Measurements from ENCODE around the gene SBF1. TPM values are rescaled to one million over a fixed set of nuclear protein-coding genes. Genes with fewer than 3 reads are reported as not detected.

SBF1 gene
- total and polyA plus RNA-seq, 2 of the 13 experiments (the other 11 are each of a cell fraction or from before 2014, with no cell fraction given): 31.7 to 40.9 TPM

DNA sequence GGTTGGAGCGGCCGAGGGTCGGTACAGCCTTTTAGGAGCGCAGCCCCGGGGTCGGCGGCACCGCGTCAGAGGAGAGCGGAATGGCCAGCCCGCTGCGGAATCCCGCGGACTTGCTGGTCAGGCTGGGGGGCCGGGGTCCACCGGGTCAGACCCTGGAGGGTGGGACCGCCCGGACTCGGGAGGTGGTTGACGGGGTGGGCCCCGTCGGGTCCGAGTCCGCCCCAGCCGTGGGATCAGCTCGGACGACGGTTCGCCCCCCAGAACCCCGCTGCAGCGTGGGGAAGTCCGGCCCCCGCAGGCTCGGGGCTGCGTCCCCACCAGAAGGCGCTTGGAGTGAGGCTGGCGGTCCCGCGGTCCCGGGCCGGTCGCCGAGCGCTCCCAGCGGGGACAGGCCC lies 6.2 kb upstream of the SBF1 start (continued):
- TF ChIP-seq, protein P1, sequence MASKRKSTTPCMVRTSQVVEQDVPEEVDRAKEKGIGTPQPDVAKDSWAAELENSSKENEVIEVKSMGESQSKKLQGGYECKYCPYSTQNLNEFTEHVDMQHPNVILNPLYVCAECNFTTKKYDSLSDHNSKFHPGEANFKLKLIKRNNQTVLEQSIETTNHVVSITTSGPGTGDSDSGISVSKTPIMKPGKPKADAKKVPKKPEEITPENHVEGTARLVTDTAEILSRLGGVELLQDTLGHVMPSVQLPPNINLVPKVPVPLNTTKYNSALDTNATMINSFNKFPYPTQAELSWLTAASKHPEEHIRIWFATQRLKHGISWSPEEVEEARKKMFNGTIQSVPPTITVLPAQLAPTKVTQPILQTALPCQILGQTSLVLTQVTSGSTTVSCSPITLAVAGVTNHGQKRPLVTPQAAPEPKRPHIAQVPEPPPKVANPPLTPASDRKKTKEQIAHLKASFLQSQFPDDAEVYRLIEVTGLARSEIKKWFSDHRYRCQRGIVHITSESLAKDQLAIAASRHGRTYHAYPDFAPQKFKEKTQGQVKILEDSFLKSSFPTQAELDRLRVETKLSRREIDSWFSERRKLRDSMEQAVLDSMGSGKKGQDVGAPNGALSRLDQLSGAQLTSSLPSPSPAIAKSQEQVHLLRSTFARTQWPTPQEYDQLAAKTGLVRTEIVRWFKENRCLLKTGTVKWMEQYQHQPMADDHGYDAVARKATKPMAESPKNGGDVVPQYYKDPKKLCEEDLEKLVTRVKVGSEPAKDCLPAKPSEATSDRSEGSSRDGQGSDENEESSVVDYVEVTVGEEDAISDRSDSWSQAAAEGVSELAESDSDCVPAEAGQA (IDR thresholded peaks at IDR 0.05; ENCODE audit: low read depth): no peak
- TF ChIP-seq, protein P1 (CRISPR knock-in tag; IDR thresholded peaks at IDR 0.05; ENCODE audit: borderline replicate concordance): no peak
- TF ChIP-seq ZNF607 (CRISPR knock-in tag; IDR thresholded peaks at IDR 0.05; ENCODE audit: borderline replicate concordance): 0 out of 2 replicates have a peak, but pooled peaks have one; percentile 19
- no peak for TF ChIP-seq HDAC1 (CRISPR knock-in tag; IDR thresholded peaks at IDR 0.05)
- TF ChIP-seq, protein P2, sequence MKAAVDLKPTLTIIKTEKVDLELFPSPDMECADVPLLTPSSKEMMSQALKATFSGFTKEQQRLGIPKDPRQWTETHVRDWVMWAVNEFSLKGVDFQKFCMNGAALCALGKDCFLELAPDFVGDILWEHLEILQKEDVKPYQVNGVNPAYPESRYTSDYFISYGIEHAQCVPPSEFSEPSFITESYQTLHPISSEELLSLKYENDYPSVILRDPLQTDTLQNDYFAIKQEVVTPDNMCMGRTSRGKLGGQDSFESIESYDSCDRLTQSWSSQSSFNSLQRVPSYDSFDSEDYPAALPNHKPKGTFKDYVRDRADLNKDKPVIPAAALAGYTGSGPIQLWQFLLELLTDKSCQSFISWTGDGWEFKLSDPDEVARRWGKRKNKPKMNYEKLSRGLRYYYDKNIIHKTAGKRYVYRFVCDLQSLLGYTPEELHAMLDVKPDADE (CRISPR knock-in tag; IDR thresholded peaks at IDR 0.05): no peak
- no peak for TF ChIP-seq FOXA3 (CRISPR knock-in tag; IDR thresholded peaks at IDR 0.05)
- TF ChIP-seq RFX3 (CRISPR knock-in tag; IDR thresholded peaks at IDR 0.05): no peak
- TF ChIP-seq, protein P3, sequence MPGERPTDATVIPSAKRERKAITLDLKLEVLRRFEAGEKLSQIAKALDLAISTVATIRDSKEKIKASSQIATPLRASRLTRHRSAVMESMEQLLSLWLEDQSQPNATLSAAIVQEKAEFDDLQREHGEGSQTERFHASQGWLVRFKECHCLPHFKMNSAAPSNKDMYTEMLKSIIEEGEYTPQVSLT (CRISPR knock-in tag; IDR thresholded peaks at IDR 0.05; ENCODE audit: borderline replicate concordance, low read depth): no peak
- TF ChIP-seq, protein P4, sequence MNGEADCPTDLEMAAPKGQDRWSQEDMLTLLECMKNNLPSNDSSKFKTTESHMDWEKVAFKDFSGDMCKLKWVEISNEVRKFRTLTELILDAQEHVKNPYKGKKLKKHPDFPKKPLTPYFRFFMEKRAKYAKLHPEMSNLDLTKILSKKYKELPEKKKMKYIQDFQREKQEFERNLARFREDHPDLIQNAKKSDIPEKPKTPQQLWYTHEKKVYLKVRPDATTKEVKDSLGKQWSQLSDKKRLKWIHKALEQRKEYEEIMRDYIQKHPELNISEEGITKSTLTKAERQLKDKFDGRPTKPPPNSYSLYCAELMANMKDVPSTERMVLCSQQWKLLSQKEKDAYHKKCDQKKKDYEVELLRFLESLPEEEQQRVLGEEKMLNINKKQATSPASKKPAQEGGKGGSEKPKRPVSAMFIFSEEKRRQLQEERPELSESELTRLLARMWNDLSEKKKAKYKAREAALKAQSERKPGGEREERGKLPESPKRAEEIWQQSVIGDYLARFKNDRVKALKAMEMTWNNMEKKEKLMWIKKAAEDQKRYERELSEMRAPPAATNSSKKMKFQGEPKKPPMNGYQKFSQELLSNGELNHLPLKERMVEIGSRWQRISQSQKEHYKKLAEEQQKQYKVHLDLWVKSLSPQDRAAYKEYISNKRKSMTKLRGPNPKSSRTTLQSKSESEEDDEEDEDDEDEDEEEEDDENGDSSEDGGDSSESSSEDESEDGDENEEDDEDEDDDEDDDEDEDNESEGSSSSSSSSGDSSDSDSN (CRISPR knock-in tag; IDR thresholded peaks at IDR 0.05): no peak
- TF ChIP-seq, protein P5, sequence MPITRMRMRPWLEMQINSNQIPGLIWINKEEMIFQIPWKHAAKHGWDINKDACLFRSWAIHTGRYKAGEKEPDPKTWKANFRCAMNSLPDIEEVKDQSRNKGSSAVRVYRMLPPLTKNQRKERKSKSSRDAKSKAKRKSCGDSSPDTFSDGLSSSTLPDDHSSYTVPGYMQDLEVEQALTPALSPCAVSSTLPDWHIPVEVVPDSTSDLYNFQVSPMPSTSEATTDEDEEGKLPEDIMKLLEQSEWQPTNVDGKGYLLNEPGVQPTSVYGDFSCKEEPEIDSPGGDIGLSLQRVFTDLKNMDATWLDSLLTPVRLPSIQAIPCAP (CRISPR knock-in tag; IDR thresholded peaks at IDR 0.05; ENCODE audit: low read depth): no peak
- peak; percentile 51; the same call in 1 of the 2 replicates for TF ChIP-seq ZBTB38 (CRISPR knock-in tag; IDR thresholded peaks at IDR 0.05)
- TF ChIP-seq, protein P6, sequence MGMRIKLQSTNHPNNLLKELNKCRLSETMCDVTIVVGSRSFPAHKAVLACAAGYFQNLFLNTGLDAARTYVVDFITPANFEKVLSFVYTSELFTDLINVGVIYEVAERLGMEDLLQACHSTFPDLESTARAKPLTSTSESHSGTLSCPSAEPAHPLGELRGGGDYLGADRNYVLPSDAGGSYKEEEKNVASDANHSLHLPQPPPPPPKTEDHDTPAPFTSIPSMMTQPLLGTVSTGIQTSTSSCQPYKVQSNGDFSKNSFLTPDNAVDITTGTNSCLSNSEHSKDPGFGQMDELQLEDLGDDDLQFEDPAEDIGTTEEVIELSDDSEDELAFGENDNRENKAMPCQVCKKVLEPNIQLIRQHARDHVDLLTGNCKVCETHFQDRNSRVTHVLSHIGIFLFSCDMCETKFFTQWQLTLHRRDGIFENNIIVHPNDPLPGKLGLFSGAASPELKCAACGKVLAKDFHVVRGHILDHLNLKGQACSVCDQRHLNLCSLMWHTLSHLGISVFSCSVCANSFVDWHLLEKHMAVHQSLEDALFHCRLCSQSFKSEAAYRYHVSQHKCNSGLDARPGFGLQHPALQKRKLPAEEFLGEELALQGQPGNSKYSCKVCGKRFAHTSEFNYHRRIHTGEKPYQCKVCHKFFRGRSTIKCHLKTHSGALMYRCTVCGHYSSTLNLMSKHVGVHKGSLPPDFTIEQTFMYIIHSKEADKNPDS (CRISPR knock-in tag; IDR thresholded peaks at IDR 0.05): no peak
- no peak for TF ChIP-seq ZNF777 (CRISPR knock-in tag; IDR thresholded peaks at IDR 0.05)
- TF ChIP-seq CCDC6 (CRISPR knock-in tag; IDR thresholded peaks at IDR 0.05): no peak

All from HepG2 (cell line).